HG02981 (cell line): ENCODE results near the gene MAPK1.
"Not testable (repeated sequence)": the region's sequence is repeated elsewhere in the genome, so short reads cannot be mapped to it uniquely, and the experiment has no call there.

Experiments used
- ATAC-seq: cut with Tn5 transposase; IDR thresholded peaks from one replicate; pipeline ENCODE4 v1.9.1; 2021; ENCODE audit warnings: mild to moderate bottlenecking, moderate library complexity; ENCODE audit not compliant: unreplicated experiment

The MAPK1 gene

GRCh38 chr22:21730535-21731308 is 136.7 kb downstream of the MAPK1 start:
- ATAC-seq, result no peak

- ATAC-seq, result not testable (repeated sequence)
Observed at GRCh38 chr22:21729184-21729583, 138.3 kb downstream of the MAPK1 start.

GRCh38 chr22:21728270-21728669 is 139.2 kb downstream of the MAPK1 start:
- no peak for ATAC-seq

- ATAC-seq, result no peak
Observed at GRCh38 chr22:21727768-21728167, 139.7 kb downstream of the MAPK1 start.

- no peak for ATAC-seq
Observed at GRCh38 chr22:21727159-21727558, 140.3 kb downstream of the MAPK1 start.

- ATAC-seq, result no peak
Observed at GRCh38 chr22:21726650-21727049, 140.8 kb downstream of the MAPK1 start.

- no peak for ATAC-seq
Observed at GRCh38 chr22:21725956-21726649, 141.3 kb downstream of the MAPK1 start.

- not testable (repeated sequence) for ATAC-seq
Observed at GRCh38 chr22:21724496-21724895, 142.9 kb downstream of the MAPK1 start.

- ATAC-seq, result not testable (repeated sequence)
Observed at GRCh38 chr22:21721195-21721852, 146.1 kb downstream of the MAPK1 start.

GRCh38 chr22:21720191-21720859 is 147.1 kb downstream of the MAPK1 start:
- not testable (repeated sequence) for ATAC-seq

GRCh38 chr22:21719024-21719423 is 148.4 kb downstream of the MAPK1 start:
- ATAC-seq, result no peak

GRCh38 chr22:21718499-21718898 is 148.9 kb downstream of the MAPK1 start:
- ATAC-seq, result no peak

- not testable (repeated sequence) for ATAC-seq
Observed at GRCh38 chr22:21716395-21717122, 150.9 kb downstream of the MAPK1 start.

GRCh38 chr22:21714786-21715185 is 152.7 kb downstream of the MAPK1 start:
- no peak for ATAC-seq

GRCh38 chr22:21714059-21714770 is 153.2 kb downstream of the MAPK1 start:
- no peak for ATAC-seq

GRCh38 chr22:21713428-21714058 is 153.9 kb downstream of the MAPK1 start:
- no peak for ATAC-seq

GRCh38 chr22:21712751-21713427 is 154.6 kb downstream of the MAPK1 start:
- ATAC-seq, result no peak

GRCh38 chr22:21711851-21712250 is 155.6 kb downstream of the MAPK1 start:
- no peak for ATAC-seq

GRCh38 chr22:21710156-21710555 is 157.3 kb downstream of the MAPK1 start:
- no peak for ATAC-seq
